GM15510 (cell line): ENCODE data around the gene FOXRED1.
A peak's percentile ranks its signal among the peaks of the same experiment; 100 is the strongest.

Experiments
- POLR2A ChIP-seq: IDR thresholded peaks from 3 replicates; pipeline ENCODE4 v1.6.1; 2011; ENCODE audit warnings: borderline replicate concordance; ENCODE audit not compliant: insufficient read length; ENCODE audit errors: extremely low read depth

The FOXRED1 gene

DNA sequence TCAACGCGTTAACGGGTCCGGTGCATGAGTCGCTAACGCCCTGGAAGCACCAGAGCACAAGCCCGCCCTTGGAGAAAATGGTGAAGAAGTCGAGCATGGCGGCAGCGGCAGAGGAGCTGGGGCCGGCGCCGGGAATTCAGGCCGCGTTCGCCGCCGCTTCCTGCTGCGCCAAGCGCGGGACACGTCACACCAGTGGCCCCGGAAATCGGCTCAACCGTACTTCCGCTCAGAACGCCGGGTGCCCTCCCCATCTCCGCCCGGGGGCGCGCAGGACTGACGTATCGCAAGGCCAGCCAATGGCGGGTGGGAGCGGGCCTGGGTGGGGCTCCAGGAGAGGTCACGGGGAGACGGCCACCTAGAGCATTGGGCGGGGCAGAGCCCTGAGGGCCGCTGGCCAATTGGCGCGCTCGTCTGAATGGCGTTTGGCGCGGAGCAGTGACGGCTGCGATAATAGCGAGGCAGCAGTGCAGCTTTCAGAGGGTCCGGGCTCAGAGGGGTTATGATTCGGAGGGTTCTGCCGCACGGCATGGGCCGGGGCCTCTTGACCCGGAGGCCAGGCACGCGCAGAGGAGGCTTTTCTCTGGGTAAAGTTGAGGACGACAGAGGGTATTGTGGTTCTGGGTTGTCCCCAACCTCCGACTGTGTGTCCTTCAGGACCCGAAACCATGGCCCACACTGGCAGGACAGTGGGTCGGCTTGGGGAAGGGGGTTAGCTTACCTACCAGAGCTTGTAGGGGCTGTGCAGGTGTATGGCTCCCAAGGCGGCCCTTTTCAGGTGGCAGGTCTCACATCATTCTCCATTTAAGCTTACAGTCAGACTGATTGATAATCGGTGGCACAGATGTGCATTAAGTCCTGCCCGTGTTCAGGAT is at the start of gene FOXRED1, which contains the start of gene SRPRA:
Gene FOXRED1 (plus strand): TSS at position 447 of the 872 bp plus-strand sequence. CDS start 53 bp downstream, at position 500.
Gene SRPRA (minus strand): TSS at position 188 of the 872 bp plus-strand sequence. CDS start 91 bp downstream, at position 97.
- peak; percentile 85 for TF ChIP-seq POLR2A

DNA sequence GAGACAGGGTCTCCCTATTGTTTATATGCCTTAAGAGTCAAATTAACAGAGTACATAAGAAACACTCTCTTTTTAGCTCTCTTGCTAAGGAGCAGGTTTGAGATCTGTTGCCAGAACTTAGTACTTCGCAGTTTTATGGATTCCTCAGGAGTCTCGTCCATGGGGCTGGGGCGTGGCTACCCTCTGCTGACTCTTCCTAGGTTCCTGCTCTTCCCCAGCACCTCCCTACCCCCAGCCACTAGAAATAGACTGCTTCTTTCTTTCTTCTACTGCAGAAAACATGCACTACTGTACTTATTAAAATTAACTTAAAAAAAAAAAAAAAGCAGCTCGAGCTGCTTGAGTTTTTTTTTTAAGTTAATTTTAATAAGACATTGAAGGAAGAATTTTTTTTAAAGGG is 49.4 kb upstream of the FOXRED1 start:
- no peak for TF ChIP-seq POLR2A

DNA sequence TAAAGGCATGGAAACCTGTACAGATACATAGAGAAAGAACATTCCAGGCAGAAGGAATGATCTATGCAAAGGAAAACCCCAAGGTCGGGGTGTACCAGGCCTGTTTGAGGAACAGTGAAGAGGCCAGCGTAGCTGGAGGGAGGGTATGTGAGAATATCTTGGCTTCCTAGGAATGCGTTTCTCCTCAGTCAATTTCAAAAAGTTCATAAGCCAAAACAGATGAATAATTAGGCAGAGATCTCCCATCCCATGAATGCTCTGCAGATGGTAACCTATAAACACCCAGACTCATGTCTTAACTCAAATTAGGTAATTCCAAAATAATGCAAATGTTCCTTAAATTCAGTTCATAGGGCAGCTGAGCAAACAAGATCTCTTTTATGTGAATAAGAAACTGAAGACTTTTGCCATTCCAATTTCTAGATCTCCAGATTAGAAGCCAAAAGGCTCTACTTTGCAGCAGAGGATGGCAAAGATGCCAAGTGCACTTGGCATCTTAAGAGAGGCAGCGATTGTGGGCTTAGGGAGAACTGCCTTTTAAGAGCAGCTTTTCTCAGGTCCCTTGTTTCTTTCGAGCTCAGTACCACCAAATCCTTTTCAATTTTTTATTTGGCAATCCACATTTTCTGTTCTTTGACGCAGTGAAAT is 44.2 kb upstream of the FOXRED1 start:
- TF ChIP-seq POLR2A = no peak

DNA sequence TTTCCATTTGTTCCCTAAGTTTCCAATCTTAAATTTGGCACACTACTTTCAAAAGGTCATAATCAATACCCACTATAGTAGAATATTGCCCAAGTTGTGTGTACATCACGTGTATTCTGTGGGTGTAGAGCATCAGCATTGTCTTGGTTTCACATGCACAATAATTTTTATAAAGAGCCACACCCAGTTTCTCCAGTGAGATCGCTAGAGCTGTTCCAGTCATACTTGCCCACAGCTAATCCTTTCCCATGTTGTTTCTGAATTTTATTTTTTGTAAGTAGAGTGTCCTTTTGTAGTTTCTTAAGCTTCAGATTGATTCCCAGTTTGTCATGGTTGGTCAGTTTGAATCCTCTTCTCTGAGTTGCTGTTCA is 43.7 kb upstream of the FOXRED1 start:
- TF ChIP-seq POLR2A = no peak

DNA sequence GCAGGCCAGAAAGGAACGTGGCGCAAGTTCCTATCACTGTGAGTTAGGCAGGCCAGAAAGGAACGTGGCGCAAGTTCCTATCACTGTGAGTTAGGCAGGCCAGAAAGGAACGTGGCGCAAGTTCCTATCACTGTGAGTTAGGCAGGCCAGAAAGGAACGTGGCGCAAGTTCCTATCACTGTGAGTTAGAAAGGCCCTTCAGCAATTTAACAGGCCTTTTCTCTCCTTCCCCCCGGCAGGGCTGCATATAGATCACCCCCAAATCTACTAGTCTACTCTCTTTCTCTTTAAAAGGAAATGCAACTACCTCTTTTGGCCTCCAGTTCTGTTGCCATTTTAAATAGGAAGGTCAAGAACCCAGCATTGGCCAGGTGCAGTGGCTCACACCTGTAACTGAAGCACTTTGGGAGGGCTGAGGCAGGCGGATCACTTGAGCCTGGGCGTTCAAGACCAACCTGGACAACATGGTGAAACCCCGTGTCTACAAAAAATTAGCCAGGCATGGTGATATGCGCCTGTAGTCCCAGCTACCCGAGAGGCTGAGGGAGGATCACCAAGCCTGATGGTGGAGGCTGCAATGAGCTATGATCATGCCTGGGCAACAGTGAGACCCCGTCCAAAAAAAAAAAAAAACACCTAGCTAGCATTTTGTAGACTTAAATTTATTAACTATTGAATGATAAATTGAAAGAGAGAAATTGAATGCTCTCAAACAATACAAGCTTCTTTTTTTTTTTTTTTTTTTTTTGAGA is 42.4 kb upstream of the FOXRED1 start:
- TF ChIP-seq POLR2A = no peak

DNA sequence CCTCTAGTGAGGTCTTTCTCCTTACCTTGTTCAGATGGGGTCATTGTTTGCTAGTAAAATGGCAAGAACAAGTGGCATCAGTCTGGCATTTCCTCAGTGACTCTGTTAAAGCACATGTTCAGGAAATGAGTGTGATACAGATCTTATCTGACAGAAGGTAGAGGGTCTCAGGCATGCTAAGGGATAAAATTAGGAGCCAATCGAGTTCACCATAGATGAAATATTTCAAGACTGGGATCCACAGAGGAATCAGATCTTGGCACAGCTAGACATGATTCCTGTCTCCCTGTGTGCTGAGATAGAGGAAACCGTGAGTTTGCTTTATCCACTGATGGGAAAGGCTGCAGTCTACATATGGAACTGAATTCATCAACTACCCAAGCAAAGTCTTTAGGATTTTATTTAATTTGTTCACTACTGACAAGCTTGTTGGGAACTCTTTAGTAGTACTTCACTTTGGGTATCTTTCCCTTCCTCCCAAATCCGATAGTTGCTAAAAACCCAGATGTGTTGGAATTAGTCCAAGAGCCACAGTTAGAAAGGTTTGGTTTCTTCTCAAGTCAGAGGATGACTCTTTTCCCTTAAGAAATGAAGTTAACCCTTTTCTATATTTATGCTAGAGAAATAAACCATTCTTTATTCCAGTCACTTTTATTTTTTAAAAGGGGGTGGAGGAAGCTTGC is 39.0 kb upstream of the FOXRED1 start:
- TF ChIP-seq POLR2A = no peak

DNA sequence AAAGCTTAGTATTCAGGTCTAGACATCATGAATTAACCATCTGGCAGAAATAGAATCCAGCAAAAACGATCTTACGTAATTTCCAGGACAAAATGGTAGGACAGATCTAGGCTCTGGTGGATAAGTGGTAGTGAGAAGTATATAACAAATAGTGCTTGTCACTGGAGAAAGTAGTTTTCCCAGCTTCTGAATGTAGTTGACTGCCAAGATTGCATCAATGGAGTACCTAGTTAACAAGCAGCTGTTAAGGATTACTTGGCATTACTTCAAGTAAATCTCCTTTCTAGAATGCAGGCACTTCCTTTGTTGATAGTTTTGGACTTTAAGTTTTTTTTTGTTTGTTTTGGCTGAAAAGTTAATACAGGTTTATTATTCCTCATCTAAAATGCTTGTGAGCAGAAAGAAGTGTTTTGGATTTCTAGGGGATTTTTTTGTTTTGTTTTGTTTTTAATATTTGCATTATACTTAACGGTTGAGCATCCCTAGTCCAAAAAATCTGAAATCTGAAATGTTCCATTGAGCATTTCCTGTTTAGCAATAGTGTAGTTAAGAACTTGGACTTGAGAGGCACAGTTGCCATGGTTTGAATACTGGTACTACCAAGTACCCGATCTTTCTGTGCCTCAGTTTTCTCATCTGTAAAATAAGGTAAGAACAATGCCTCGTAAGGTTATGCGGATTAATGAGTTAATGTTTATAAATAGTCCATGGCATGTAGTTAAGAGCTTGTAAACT is 37.1 kb upstream of the FOXRED1 start:
- TF ChIP-seq POLR2A = no peak

DNA sequence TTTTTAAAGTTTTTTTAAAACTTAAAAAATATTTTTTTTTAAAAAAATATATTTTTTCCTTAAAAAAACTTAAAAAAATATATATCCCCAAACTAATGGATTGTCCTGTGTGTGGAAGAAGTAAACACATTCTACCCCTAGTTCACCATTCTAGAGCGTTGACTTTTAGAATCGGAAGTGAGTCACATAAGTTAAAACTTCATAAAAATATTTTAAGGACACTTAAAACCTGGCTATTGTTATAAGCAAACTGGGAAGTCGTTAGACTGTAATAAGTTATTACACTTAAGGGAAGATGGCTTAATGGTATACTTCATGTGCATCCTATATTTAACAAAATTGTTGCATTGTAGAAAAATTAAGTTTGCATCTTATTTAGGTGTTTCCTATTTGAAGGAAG is 36.3 kb upstream of the FOXRED1 start:
- no peak for TF ChIP-seq POLR2A

DNA sequence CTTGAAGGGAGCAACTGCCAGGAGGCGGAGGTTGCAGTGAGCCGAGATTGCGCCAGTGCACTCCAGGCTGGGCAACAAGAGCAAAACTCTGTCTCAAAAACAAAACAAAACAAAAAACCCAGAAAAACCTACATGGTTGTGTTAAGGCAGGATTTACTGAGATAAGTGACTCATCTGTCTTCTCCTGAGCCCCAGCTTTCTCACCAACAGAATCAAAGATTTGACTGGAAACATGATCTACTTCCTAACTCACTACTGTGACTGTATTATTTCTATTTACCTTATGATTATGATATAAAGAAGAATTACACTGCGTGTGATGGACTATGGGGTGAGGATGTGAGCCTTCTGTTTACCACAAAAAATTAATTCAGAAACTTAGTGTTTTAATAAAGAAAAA is 35.6 kb upstream of the FOXRED1 start:
- no peak for TF ChIP-seq POLR2A

DNA sequence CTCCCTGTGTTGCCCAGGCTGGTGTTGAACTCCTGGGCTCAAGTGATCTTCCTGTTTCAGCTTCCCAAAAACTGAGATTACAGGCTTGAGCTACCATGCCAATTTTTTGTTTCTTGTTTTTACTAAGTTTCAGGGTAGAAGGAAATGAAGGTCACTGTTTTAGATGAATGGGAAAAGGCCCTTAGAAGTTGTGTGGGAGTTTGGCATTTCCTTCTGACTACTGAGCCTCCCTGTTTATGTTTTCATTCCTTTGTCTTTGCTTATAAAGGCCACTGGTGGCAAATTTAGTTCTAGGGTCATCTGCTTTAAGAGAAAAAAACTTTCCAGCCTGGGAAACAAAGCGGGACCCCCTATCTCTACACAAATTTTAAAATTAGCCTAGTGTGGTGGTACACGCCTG is 22.3 kb upstream of the FOXRED1 start:
- TF ChIP-seq POLR2A = no peak

DNA sequence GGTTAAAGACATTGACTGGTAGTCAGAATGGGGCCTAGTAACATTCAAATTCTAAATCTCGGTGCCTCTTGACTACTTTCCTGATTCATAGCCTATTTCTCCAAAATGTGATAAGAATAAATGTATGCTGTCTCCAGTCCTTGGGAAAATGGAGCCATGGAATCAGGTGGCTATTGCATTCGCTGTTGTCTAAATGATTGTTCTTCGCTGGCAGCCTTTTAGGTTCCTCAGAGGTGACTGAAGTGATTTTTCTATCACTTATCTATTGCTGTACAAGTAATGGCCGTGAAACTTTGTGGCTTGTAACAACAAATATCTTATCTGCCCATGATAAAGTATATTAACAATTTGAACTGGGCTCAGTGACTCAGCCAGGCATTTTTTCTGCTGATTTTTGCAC is 15.7 kb upstream of the FOXRED1 start:
- TF ChIP-seq POLR2A = no peak

DNA sequence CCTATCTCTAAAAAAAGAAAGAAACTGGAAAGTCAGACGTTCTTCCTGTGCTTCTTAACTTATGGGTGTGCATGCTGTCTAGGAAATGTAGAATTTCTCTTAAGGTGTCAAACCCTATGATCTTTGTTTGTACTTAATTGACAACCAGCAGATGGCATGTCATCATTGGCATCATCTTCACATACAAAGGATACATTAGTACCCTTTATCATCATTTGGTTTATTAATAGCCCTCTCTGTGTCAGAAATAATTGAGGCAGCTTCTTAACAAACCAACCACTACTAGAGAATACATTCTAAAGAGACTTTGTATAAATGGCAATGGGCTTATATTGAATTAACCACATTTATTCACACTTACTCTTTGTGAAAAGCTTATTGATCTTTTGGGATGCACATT is 14.1 kb upstream of the FOXRED1 start:
- no peak for TF ChIP-seq POLR2A

DNA sequence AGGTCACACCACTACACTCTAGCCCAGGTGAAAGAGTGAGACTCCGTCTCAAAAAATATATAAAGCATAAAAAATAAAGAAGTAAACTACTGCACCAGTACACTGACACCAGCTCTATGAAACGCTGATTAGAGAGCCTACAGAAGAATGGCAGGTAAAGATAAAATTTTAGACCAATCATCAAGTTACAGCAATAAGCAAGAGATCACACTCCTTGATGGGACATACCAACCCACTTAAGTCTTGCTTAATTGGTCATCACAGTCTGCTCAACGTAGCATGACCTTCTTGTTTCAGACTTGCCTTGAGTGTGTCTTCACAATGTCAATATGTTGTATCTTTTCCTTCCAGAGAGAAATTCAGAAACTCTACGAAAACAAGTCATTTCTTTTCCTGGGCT is 12.7 kb upstream of the FOXRED1 start:
- TF ChIP-seq POLR2A = no peak

DNA sequence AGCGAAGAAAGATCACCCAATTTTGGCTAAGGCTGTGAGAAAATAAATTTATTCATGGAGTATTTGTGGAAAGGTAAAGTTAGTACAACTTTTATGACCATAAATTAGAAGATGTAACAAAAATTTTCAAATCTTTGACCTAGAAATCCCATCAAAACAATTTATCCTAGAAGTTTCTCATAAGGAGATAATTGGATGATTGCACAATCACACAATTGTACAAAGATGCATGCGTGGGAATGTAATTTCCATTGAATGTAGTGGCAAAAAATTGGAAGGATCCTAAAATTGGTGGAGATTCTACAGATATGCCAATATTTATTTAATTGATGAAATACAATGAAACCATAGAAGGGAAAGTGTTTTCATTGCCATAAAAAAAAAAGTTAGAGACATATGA is 11.8 kb upstream of the FOXRED1 start:
- no peak for TF ChIP-seq POLR2A

DNA sequence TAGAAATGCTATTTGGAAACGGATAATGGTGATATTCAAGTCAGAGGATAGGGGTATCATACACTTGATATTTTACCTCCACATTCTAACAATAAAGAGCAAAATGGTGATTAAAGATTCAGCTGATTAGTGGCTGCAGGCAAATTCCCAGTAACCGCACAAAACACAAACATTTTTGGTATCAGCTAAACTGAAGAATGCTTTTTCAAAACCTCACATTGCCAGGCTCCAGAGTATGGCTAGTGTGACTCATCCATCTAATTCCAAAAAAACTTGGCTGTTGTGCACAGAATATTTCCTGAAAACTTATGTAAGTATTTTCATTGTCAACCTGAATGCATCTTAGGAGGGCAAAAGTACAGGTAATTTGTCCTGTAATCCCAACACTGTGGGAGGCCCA is 11.2 kb upstream of the FOXRED1 start:
- TF ChIP-seq POLR2A = no peak

DNA sequence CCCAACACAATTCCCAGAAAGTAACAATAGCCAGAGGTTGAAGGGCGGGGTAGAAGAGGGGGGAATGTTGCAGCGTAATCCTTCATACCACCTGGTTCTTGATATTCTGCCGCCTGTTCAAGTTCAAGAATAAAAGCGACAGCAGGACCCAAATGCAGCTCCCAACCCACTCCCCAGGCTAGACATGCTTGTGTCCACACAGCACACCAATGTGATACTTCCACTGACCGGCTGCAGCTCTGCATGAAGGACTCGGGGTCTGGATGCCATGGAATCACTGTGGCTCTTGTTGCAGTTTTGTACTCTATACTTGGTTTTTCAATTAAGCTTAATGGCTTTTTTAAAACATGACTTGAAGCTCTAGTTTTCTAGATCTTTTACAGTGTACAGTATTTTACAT is 6.7 kb upstream of the FOXRED1 start:
- TF ChIP-seq POLR2A = no peak
